HEK293 (cell line): ENCODE measurements around the gene EIF2B5.

Source experiments
- GLIS2 ChIP-seq: fragments of 450-650 bp; formaldehyde crosslinking; IDR thresholded peaks from 2 replicates; pipeline ENCODE4 v1.5.1; 2016; ENCODE audit warnings: missing biosample characterization, missing genetic modification characterization
- HOXD13 ChIP-seq: sonication (generic); formaldehyde crosslinking; IDR thresholded peaks from 2 replicates; pipeline ENCODE4 v1.8.0; 2022; ENCODE audit warnings: missing genetic modification reagents, borderline replicate concordance
- KLF10 ChIP-seq: fragments of 450-650 bp; IDR thresholded peaks from 2 replicates; pipeline ENCODE4 v1.5.1; 2018; ENCODE audit warnings: missing biosample characterization, mild to moderate bottlenecking, missing genetic modification characterization
- KLF8 ChIP-seq: fragments of 450-650 bp; formaldehyde crosslinking; IDR thresholded peaks from 2 replicates; pipeline ENCODE4 v1.5.1; 2016; ENCODE audit warnings: missing biosample characterization, missing genetic modification characterization
- MYNN ChIP-seq: fragments of 450-650 bp; formaldehyde crosslinking; IDR thresholded peaks from 2 replicates; pipeline ENCODE4 v1.5.1; 2016; ENCODE audit warnings: missing biosample characterization, missing genetic modification characterization, borderline replicate concordance
- MZF1 ChIP-seq: fragments of 450-650 bp; formaldehyde crosslinking; IDR thresholded peaks from 2 replicates; pipeline ENCODE4 v1.5.1; 2017; ENCODE audit warnings: missing biosample characterization, missing genetic modification characterization, borderline replicate concordance
- OVOL3 ChIP-seq: fragments of 450-650 bp; formaldehyde crosslinking; IDR thresholded peaks from 2 replicates; pipeline ENCODE4 v1.5.1; 2016; ENCODE audit warnings: missing biosample characterization, missing genetic modification characterization
- PATZ1 ChIP-seq: fragments of 450-650 bp; formaldehyde crosslinking; IDR thresholded peaks from 2 replicates; pipeline ENCODE4 v1.5.1; 2016; ENCODE audit warnings: missing biosample characterization, missing genetic modification characterization
- PRDM1 ChIP-seq: fragments of 450-650 bp; formaldehyde crosslinking; IDR thresholded peaks from 2 replicates; pipeline ENCODE4; 2016; ENCODE audit warnings: missing biosample characterization, missing genetic modification characterization
- SP2 ChIP-seq: fragments of 450-650 bp; formaldehyde crosslinking; IDR thresholded peaks from 2 replicates; pipeline ENCODE4 v1.5.1; 2016; ENCODE audit warnings: missing biosample characterization, missing genetic modification characterization
- YY1 ChIP-seq: fragments of 450-650 bp; formaldehyde crosslinking; IDR thresholded peaks from 2 replicates; pipeline ENCODE4 v1.5.1; 2018; ENCODE audit warnings: missing biosample characterization, missing genetic modification characterization
- ZBTB10 ChIP-seq: fragments of 450-650 bp; formaldehyde crosslinking; IDR thresholded peaks from 2 replicates; pipeline ENCODE4 v1.5.1; 2016; ENCODE audit warnings: missing biosample characterization, missing genetic modification characterization
- ZBTB7A ChIP-seq: fragments of 450-650 bp; formaldehyde crosslinking; IDR thresholded peaks from 2 replicates; pipeline ENCODE4 v1.5.1; 2016; ENCODE audit warnings: low read depth, missing biosample characterization, missing genetic modification characterization
- ZFP37 ChIP-seq: fragments of 450-650 bp; formaldehyde crosslinking; IDR thresholded peaks from 2 replicates; pipeline ENCODE4 v1.5.1; 2016; ENCODE audit warnings: missing biosample characterization, missing genetic modification characterization
- ZFP41 ChIP-seq: fragments of 450-650 bp; formaldehyde crosslinking; IDR thresholded peaks from 2 replicates; pipeline ENCODE4 v1.5.1; 2016; ENCODE audit warnings: missing biosample characterization, missing genetic modification characterization, borderline replicate concordance
- ZFP69B ChIP-seq: fragments of 450-650 bp; formaldehyde crosslinking; IDR thresholded peaks from 2 replicates; pipeline ENCODE4 v1.5.1; 2016; ENCODE audit warnings: missing biosample characterization, missing genetic modification characterization
- ZNF19 ChIP-seq: fragments of 450-650 bp; formaldehyde crosslinking; IDR thresholded peaks from 2 replicates; pipeline ENCODE4; 2016; ENCODE audit warnings: missing biosample characterization, missing genetic modification characterization, low read depth
- ZNF211 ChIP-seq: fragments of 450-650 bp; formaldehyde crosslinking; IDR thresholded peaks from 2 replicates; pipeline ENCODE4 v1.5.1; 2016; ENCODE audit warnings: low read depth, missing biosample characterization, missing genetic modification characterization
- ZNF248 ChIP-seq: fragments of 450-650 bp; formaldehyde crosslinking; IDR thresholded peaks from 2 replicates; pipeline ENCODE4 v1.5.1; 2017; ENCODE audit warnings: missing biosample characterization, missing genetic modification characterization
- ZNF302 ChIP-seq: fragments of 450-650 bp; formaldehyde crosslinking; IDR thresholded peaks from 2 replicates; pipeline ENCODE4 v1.5.1; 2016; ENCODE audit warnings: missing biosample characterization, missing genetic modification characterization, low read depth
- ZNF366 ChIP-seq: fragments of 450-650 bp; formaldehyde crosslinking; conservative IDR thresholded peaks from 2 replicates; pipeline ENCODE4 v1.5.1; 2016; ENCODE audit warnings: missing biosample characterization, missing genetic modification characterization
- ZNF37A ChIP-seq: fragments of 450-650 bp; IDR thresholded peaks from 2 replicates; pipeline ENCODE4 v1.5.1; 2018; ENCODE audit warnings: missing biosample characterization, missing genetic modification characterization
- ZNF404 ChIP-seq: fragments of 450-650 bp; formaldehyde crosslinking; IDR thresholded peaks from 2 replicates; pipeline ENCODE4 v1.5.1; 2017; ENCODE audit warnings: missing biosample characterization, missing genetic modification characterization
- ZNF501 ChIP-seq: fragments of 450-650 bp; formaldehyde crosslinking; IDR thresholded peaks from 2 replicates; pipeline ENCODE4 v1.5.1; 2016; ENCODE audit warnings: missing biosample characterization, missing genetic modification characterization
- ZNF510 ChIP-seq: fragments of 450-650 bp; formaldehyde crosslinking; IDR thresholded peaks from 2 replicates; pipeline ENCODE4 v1.5.1; 2018; ENCODE audit warnings: mild to moderate bottlenecking, missing genetic modification characterization, missing biosample characterization; ENCODE audit not compliant: insufficient replicate concordance
- ZNF629 ChIP-seq: fragments of 450-650 bp; formaldehyde crosslinking; IDR thresholded peaks from 2 replicates; pipeline ENCODE4 v1.5.1; 2017; ENCODE audit warnings: missing biosample characterization, missing genetic modification characterization
- ZNF776 ChIP-seq: fragments of 450-650 bp; formaldehyde crosslinking; IDR thresholded peaks from 2 replicates; pipeline ENCODE4 v1.5.0; 2017; ENCODE audit warnings: missing biosample characterization, missing genetic modification characterization, borderline replicate concordance
- ZNF792 ChIP-seq: fragments of 450-650 bp; formaldehyde crosslinking; IDR thresholded peaks from 2 replicates; pipeline ENCODE4 v1.5.1; 2016; ENCODE audit warnings: missing biosample characterization, missing genetic modification characterization
- ZSCAN18 ChIP-seq: fragments of 450-650 bp; formaldehyde crosslinking; IDR thresholded peaks from 2 replicates; pipeline ENCODE4 v1.5.1; 2016; ENCODE audit warnings: missing biosample characterization, missing genetic modification characterization
- ZXDB ChIP-seq: fragments of 450-650 bp; formaldehyde crosslinking; IDR thresholded peaks from 2 replicates; pipeline ENCODE4 v1.5.1; 2016; ENCODE audit warnings: missing biosample characterization, missing genetic modification characterization
- TF ChIP-seq, protein P1 (sequence below): fragments of 450-650 bp; formaldehyde crosslinking; IDR thresholded peaks from 2 replicates; pipeline ENCODE4 v1.5.1; 2017; ENCODE audit warnings: missing biosample characterization, missing genetic modification characterization
- TF ChIP-seq, protein P2 (sequence below): fragments of 450-650 bp; formaldehyde crosslinking; IDR thresholded peaks from 2 replicates; pipeline ENCODE4 v1.5.1; 2016; ENCODE audit warnings: missing biosample characterization, missing genetic modification characterization

The EIF2B5 gene

DNA sequence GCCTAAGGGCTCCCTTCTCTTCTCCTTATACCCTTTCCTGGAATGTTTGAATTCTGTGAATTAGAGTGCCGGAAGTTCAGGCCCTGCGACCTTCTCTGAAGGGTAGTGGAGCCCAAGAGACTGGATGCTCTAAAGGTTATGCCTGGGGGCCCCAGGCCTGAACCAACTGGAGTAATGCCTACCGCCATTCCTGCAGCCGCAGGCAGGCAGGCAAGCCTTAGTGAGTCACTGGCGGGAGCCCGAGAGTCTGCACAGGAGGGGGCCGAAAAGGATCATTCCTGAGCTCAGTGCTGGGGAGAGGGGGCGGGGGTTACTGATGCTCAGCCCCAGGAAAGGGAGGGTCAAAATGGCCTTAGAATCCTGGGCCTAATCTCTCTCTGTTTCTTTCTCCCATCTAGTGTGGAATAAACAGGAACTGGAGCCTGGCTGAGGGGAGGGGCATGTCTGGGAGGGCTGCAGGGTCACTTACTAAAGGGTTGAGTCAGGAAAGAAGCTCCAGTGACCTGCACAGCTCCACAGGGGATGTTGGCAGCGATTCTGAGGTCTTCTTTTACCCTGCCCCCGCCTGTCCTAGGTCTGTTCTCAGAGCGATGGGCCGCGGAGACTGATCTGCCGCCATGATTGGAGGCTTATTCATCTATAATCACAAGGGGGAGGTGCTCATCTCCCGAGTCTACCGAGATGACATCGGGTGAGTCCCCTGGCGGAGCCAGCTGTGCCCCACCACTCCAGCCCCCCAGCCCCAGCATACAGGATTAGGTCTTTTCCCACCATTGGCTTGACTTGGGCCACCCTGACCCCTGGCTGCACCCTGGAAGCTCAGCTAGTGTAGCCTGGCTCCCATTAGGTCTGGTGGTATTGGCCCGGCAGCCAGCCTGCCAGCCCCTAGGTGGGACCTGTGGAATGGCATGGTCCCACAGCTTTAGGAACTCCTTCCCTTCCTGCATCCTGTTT is 41.5 kb downstream of the EIF2B5 start (continued):
- TF ChIP-seq ZFP69B (tag by site-specific recombination) (no peak), PATZ1 (tag by site-specific recombination) (no peak), ZNF19 (tag by site-specific recombination) (no peak), ZFP37 (tag by site-specific recombination) (0 out of 2 replicates have a peak, but pooled peaks have one; percentile 22), GLIS2 (tag by site-specific recombination) (peak; percentile 68; the same call in 1 of the 2 replicates), ZFP41 (tag by site-specific recombination) (no peak), ZNF792 (no peak), ZNF248 (tag by site-specific recombination) (no peak), KLF8 (tag by site-specific recombination) (no peak), PRDM1 (tag by site-specific recombination) (no peak), YY1 (0 out of 2 replicates have a peak, but pooled peaks have one; percentile 37), ZNF501 (tag by site-specific recombination) (no peak), OVOL3 (tag by site-specific recombination) (no peak), KLF10 (tag by site-specific recombination) (no peak), ZBTB10 (tag by site-specific recombination) (no peak), ZNF404 (no peak), ZNF302 (no peak), ZNF629 (peak; percentile 15; the same call in 1 of the 2 replicates), ZNF366 (tag by site-specific recombination) (no peak), ZNF510 (tag by site-specific recombination) (no peak), MZF1 (tag by site-specific recombination) (no peak), ZXDB (tag by site-specific recombination) (no peak), ZNF211 (tag by site-specific recombination) (no peak), ZNF37A (tag by site-specific recombination) (no peak), ZNF776 (tag by site-specific recombination) (no peak), HOXD13 (CRISPR knock-in tag) (no peak), MYNN (tag by site-specific recombination) (no peak), ZSCAN18 (tag by site-specific recombination) (no peak), SP2 (peak; percentile 90), ZBTB7A (tag by site-specific recombination) (no peak)
- TF ChIP-seq, protein P1, sequence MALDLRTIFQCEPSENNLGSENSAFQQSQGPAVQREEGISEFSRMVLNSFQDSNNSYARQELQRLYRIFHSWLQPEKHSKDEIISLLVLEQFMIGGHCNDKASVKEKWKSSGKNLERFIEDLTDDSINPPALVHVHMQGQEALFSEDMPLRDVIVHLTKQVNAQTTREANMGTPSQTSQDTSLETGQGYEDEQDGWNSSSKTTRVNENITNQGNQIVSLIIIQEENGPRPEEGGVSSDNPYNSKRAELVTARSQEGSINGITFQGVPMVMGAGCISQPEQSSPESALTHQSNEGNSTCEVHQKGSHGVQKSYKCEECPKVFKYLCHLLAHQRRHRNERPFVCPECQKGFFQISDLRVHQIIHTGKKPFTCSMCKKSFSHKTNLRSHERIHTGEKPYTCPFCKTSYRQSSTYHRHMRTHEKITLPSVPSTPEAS, result no peak
- TF ChIP-seq, protein P2, sequence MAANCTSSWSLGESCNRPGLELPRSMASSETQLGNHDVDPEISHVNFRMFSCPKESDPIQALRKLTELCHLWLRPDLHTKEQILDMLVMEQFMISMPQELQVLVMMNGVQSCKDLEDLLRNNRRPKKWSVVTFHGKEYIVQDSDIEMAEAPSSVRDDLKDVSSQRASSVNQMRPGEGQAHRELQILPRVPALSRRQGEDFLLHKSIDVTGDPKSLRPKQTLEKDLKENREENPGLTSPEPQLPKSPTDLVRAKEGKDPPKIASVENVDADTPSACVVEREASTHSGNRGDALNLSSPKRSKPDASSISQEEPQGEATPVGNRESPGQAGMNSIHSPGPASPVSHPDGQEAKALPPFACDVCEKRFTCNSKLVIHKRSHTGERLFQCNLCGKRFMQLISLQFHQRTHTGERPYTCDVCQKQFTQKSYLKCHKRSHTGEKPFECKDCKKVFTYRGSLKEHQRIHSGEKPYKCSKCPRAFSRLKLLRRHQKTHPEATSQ (tag by site-specific recombination), result no peak
